MCF 10A (cell line): ENCODE measurements around the gene ABCC4. TPM values are rescaled to one million over a fixed set of nuclear protein-coding genes. Genes with fewer than 3 reads are reported as not detected.
A peak's percentile ranks its signal among the peaks of the same experiment; 100 is the strongest.

Experiments used
- BruUV-seq: library from RNA; stranded (reverse); fragments of 400-500 nt; replicated peaks from 2 replicates; lab custom pipeline; 2021; lab: Mats Ljungman, UMichigan
- CTCF ChIA-PET: fragments of 300-600 bp; sonication (Branson Sonifier 250); formaldehyde crosslinking; extraction: SDS; loops from one replicate; lab custom pipeline; 2021; ENCODE audit warnings: antibody characterized with exemption, inconsistent platforms; lab: Yijun Ruan, JAX
- POLR2A ChIA-PET: fragments of 300-600, 350-650 bp; sonication (Branson Sonifier 250); formaldehyde crosslinking; extraction: SDS; loops from one replicate; lab custom pipeline; 2020; ENCODE audit warnings: antibody characterized with exemption, inconsistent platforms; lab: Yijun Ruan, JAX
- DNase-seq: peaks from one replicate; pipeline ENCODE4 v3.0.0-alpha.2; 2018; ENCODE audit not compliant: unreplicated experiment
- H3K27ac Mint-ChIP-seq: one replicate; pipeline ENCODE4 v1.8.0; 2022; ENCODE audit warnings: mild to moderate bottlenecking, low read depth, mixed read lengths; ENCODE audit not compliant: unreplicated experiment
- H3K27me3 Mint-ChIP-seq: one replicate; pipeline ENCODE4 v1.8.0; 2022; ENCODE audit warnings: mixed read lengths; ENCODE audit not compliant: insufficient read depth, unreplicated experiment
- H3K36me3 Mint-ChIP-seq: one replicate; pipeline ENCODE4 v1.8.0; 2022; ENCODE audit warnings: mild to moderate bottlenecking, moderate library complexity, mixed read lengths; ENCODE audit not compliant: insufficient read depth, unreplicated experiment
- H3K4me1 Mint-ChIP-seq: one replicate; pipeline ENCODE4 v1.8.0; 2022; ENCODE audit warnings: mixed read lengths; ENCODE audit not compliant: insufficient read depth, unreplicated experiment
- H3K4me3 Mint-ChIP-seq: one replicate; pipeline ENCODE4 v1.8.0; 2022; ENCODE audit warnings: mild to moderate bottlenecking, moderate library complexity, mixed read lengths; ENCODE audit not compliant: unreplicated experiment
- H3K9me3 Mint-ChIP-seq: one replicate; pipeline ENCODE4 v1.8.0; 2022; ENCODE audit warnings: mixed read lengths; ENCODE audit not compliant: unreplicated experiment
- intact Hi-C: fragments of 100-400 bp; cut with micrococcal nuclease; formaldehyde crosslinking; loops from 2 replicates; pipeline ENCODE4 v1.14.1; 2022
- total RNA-seq: library from RNA; stranded (reverse); gene quantifications from 2 replicates; pipeline ENCODE4 v1.2.3, GENCODE V29; 2022
- TF ChIP-seq, protein P1 (sequence below): fragments of 200-600 bp; IDR thresholded peaks from one replicate; pipeline ENCODE4 v1.8.0; 2022; ENCODE audit warnings: antibody characterized with exemption, mild to moderate bottlenecking; ENCODE audit not compliant: unreplicated experiment

The ABCC4 gene
- total RNA-seq, 1 experiment from 2014 or later = 13.9 TPM

DNA sequence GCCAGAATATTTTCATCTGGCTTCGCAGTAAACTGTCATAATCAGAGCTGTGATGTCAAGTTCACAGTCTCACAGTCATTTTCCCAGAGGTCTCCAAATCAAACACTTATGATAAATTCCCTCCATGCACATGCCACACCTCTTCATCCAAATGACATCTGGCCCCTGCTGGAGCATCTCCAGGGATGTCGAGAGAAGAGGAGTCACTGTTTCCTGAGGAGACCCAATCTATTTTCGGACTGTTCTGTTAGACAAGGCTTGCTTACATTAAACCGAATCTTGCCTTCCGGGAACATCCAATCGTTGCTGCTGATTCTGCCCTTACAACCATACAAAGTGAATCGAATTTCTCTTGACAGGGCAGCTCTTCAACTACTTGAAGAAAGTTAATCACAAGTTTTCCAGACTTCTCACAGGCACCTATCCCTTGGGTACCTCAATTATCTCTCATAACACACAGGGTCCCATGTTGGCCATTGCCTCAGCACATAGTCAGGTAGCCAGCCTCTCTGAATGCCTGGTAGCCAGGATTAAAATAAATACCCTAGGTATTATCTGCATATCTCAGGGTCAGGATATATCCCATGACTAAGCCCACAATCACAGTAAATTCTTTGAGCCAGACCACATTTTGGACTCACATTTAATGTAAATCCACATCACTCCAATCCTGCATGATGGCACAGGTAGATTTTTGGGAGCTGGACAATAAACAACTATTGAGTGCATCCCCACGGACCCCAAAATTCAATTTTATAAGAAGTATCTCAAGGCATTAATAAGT lies 182.5 kb downstream of the ABCC4 start:
- no TSS peak for BruUV-seq
- CTCF ChIA-PET = interaction anchor here (0.7 to 1.3 kb wide), 2 partner anchors 37 to 392 kb away, joined by 3 to 4 read pairs; no protein-coding TSS in a partner anchor
- Mint-ChIP-seq H3K4me3 (no peak overlapping the region), H3K36me3 (no peaks in the 10 kb centered on the region), H3K4me1 (peaks cover 23% of the 10 kb centered on the region), H3K27ac (no peak overlapping the region), H3K9me3 (no peaks in the 10 kb centered on the region), H3K27me3 (no peaks in the 10 kb centered on the region)
- POLR2A ChIA-PET = interaction anchor here (0.9 kb wide), 1 partner anchor 8 kb away, joined by 3 read pairs; no protein-coding TSS in a partner anchor
- intact Hi-C loops = no loop called here
- DNase-seq = no peak
- TF ChIP-seq, protein P1, sequence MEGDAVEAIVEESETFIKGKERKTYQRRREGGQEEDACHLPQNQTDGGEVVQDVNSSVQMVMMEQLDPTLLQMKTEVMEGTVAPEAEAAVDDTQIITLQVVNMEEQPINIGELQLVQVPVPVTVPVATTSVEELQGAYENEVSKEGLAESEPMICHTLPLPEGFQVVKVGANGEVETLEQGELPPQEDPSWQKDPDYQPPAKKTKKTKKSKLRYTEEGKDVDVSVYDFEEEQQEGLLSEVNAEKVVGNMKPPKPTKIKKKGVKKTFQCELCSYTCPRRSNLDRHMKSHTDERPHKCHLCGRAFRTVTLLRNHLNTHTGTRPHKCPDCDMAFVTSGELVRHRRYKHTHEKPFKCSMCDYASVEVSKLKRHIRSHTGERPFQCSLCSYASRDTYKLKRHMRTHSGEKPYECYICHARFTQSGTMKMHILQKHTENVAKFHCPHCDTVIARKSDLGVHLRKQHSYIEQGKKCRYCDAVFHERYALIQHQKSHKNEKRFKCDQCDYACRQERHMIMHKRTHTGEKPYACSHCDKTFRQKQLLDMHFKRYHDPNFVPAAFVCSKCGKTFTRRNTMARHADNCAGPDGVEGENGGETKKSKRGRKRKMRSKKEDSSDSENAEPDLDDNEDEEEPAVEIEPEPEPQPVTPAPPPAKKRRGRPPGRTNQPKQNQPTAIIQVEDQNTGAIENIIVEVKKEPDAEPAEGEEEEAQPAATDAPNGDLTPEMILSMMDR = no peak

DNA sequence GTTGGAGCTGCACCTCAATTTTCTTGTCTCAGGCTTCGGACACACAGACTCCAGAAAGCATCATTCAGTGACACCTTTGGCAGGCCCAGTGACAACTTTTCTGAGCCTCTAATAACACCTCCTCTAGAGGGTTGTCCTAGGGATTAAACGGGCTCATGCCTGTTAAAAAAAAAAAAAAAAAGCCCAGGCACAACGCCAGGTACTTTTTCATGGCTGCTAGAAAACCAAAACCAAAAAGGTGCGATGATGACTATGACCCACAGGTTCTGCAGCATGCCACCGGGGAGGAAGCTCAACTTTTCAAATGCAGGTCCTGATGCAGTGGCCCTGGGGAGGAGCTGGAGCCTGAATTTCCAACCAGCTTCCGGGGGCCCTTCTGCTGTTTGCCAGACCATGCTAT lies 184.2 kb downstream of the ABCC4 start:
- CTCF ChIA-PET = interaction anchor here (0.6 to 1.6 kb wide), 6 partner anchors 11 to 1167 kb away, joined by 3 to 6 read pairs (median 4); no protein-coding TSS in a partner anchor
- no peaks in the 10 kb centered on the region for H3K36me3 Mint-ChIP-seq
- BruUV-seq = no TSS peak
- H3K4me3 Mint-ChIP-seq = no peak overlapping the region
- H3K9me3 Mint-ChIP-seq = no peaks in the 10 kb centered on the region
- DNase-seq = peak; percentile 50
- intact Hi-C loops = no loop called here
- H3K4me1 Mint-ChIP-seq = peaks cover 17% of the 10 kb centered on the region
- POLR2A ChIA-PET = interaction anchor here (0.6 kb wide), 1 partner anchor 33 kb away, joined by 3 read pairs; no protein-coding TSS in a partner anchor
- H3K27ac Mint-ChIP-seq = no peak overlapping the region
- TF ChIP-seq, protein P1 = no peak
- no peaks in the 10 kb centered on the region for H3K27me3 Mint-ChIP-seq

DNA sequence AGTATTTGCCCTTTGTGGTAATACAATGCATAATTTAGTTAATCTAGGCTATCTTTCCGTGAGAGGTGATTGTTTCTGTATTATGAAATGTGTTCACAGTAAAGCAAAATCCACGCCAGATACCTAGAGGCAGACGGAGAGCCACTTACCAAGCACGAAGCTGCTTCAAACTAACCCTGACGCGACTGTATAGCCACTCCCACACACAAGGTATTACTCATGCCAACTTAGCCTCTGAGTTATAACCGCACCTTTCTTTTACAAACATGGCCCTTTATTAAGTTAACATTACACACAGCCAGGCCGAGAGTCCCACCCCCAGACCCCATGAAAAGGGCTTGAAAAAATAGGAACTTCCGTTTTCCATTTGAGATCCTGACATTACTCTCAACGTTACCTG lies 185.7 kb downstream of the ABCC4 start:
- Mint-ChIP-seq H3K9me3 (no peaks in the 10 kb centered on the region), H3K27me3 (no peaks in the 10 kb centered on the region), H3K27ac (peak overlapping the region; percentile 68), H3K36me3 (no peaks in the 10 kb centered on the region), H3K4me1 (peaks cover 14% of the 10 kb centered on the region), H3K4me3 (peak overlapping the region; percentile 54)
- ChIA-PET CTCF (interaction anchor here (0.6 kb wide), 1 partner anchor 25 kb away, joined by 3 read pairs; no protein-coding TSS in a partner anchor), POLR2A (interaction anchor here (0.6 to 1.6 kb wide), 2 partner anchors 14 to 878 kb away, joined by 3 to 11 read pairs; no protein-coding TSS in a partner anchor)
- BruUV-seq = no TSS peak
- intact Hi-C loops = no loop called here
- peak; percentile 84 for DNase-seq
- TF ChIP-seq, protein P1 = no peak

DNA sequence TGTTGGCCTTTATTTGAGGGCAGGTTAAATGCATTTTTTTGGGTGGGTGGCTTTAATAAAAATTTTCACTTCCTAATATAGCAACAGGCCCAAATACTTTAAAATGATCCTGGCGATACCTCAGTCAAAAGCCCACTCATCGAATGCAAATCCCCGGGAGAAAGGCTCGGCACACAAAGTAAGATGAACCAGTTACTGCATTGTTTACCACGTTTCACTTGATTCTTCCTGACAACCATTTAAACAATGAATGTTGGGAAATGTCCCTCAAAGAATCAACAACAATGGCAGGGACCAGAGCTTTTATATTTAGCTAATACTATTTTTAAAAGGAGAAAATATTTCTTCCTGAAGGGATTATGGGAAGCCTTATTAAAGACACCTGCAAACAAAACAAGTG lies 187.7 kb downstream of the ABCC4 start:
- DNase-seq = no peak
- intact Hi-C loops = no loop called here
- no peaks in the 10 kb centered on the region for H3K9me3 Mint-ChIP-seq
- TF ChIP-seq, protein P1 = no peak
- no peaks in the 10 kb centered on the region for H3K36me3 Mint-ChIP-seq
- H3K4me3 Mint-ChIP-seq = no peak overlapping the region
- POLR2A ChIA-PET = no interaction called here
- peaks cover 14% of the 10 kb centered on the region for H3K4me1 Mint-ChIP-seq
- H3K27me3 Mint-ChIP-seq = no peaks in the 10 kb centered on the region
- H3K27ac Mint-ChIP-seq = no peak overlapping the region
- BruUV-seq = no TSS peak
- CTCF ChIA-PET = interaction anchor here (0.7 kb wide), 1 partner anchor 293 kb away, joined by 3 read pairs; no protein-coding TSS in a partner anchor
